Prostate gland (tissue), 2 donors: ENCODE results near the gene XRN2.

Source experiments
- POLR2A ChIP-seq: fragments of 450-650 bp; IDR thresholded peaks from one replicate; pipeline ENCODE4 v1.6.1; 2016; ENCODE audit warnings: antibody characterized with exemption, mild to moderate bottlenecking
- TF ChIP-seq, protein P1 (sequence below), 4 experiments: fragments of 200-600 bp in 2 of 4; fragments of 450-650 bp in 2 of 4; sonication (generic) in 2 of 4; IDR thresholded peaks; 1 replicate in 3 of 4; 2 replicates in 1 of 4; pipeline ENCODE4 v1.5.1; 2016 to 2019; ENCODE audit warnings: antibody characterized with exemption in 4 of 4, mild to moderate bottlenecking in 2 of 4, moderate library complexity in 2 of 4

DNA sequence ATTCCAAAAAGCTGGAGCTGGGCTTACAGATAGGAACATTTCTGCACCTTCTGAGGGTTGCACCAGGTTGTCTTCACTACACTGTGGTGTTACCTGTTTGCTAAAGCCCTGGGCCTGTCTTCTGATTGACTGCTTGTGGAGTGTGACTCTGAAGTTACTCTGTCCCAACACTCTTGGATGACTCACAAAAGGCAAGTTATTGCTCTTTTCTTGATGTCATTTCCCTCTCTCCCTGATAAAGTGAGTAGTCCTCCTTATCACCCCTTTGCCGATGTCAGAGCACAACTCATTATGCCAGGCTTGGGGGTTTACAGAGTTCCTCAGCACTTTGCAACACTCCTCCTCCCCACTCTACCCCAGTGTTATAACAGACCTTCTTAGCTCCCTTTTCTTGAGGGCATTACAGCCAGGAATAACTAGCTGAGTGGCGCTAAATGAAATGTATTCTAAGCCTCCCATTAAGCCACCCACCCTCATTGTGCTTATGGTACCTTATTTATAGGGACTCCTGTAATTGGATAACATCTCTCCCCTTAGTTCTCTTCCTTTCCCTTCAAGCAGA lies 130.3 kb downstream of the XRN2 start:
- TF ChIP-seq POLR2A = no peak
- TF ChIP-seq, protein P1, sequence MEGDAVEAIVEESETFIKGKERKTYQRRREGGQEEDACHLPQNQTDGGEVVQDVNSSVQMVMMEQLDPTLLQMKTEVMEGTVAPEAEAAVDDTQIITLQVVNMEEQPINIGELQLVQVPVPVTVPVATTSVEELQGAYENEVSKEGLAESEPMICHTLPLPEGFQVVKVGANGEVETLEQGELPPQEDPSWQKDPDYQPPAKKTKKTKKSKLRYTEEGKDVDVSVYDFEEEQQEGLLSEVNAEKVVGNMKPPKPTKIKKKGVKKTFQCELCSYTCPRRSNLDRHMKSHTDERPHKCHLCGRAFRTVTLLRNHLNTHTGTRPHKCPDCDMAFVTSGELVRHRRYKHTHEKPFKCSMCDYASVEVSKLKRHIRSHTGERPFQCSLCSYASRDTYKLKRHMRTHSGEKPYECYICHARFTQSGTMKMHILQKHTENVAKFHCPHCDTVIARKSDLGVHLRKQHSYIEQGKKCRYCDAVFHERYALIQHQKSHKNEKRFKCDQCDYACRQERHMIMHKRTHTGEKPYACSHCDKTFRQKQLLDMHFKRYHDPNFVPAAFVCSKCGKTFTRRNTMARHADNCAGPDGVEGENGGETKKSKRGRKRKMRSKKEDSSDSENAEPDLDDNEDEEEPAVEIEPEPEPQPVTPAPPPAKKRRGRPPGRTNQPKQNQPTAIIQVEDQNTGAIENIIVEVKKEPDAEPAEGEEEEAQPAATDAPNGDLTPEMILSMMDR (IDR thresholded peaks at IDR 0.05) = no peak
